ENCODE results near the gene RBFA.

DNA sequence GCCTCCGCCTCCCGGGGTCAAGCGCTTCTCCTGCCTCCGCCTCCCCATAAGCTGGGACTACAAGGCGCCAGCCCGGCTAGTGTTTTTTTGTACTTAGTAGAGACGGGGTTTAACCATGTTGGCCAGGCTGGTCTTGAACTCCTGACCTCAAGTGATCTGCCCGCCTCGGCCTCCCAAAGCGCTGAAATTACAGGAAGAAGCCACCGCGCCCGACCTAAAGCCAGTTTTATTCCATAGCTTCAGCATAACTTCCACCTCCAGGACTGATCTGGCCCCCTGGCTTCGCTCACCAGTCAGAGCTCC is 45.1 kb upstream of the RBFA start:
- TF ChIP-seq, protein P1, sequence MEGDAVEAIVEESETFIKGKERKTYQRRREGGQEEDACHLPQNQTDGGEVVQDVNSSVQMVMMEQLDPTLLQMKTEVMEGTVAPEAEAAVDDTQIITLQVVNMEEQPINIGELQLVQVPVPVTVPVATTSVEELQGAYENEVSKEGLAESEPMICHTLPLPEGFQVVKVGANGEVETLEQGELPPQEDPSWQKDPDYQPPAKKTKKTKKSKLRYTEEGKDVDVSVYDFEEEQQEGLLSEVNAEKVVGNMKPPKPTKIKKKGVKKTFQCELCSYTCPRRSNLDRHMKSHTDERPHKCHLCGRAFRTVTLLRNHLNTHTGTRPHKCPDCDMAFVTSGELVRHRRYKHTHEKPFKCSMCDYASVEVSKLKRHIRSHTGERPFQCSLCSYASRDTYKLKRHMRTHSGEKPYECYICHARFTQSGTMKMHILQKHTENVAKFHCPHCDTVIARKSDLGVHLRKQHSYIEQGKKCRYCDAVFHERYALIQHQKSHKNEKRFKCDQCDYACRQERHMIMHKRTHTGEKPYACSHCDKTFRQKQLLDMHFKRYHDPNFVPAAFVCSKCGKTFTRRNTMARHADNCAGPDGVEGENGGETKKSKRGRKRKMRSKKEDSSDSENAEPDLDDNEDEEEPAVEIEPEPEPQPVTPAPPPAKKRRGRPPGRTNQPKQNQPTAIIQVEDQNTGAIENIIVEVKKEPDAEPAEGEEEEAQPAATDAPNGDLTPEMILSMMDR (IDR thresholded peaks at IDR 0.05; ENCODE audit: extremely low read depth in 1 of 2, insufficient read depth in 1 of 2, low read depth in 1 of 2, low read length in 2 of 2): no peak
- no peak for TF ChIP-seq EZH2 (IDR thresholded peaks at IDR 0.05; ENCODE audit: borderline replicate concordance, low read depth, low read length, severe bottlenecking)
